ENCODE measurements around the gene CENPN.

The CENPN gene

GRCh38 chr16:80991792-80992430, 15.1 kb upstream of the CENPN start:
- DNase-seq (ENCODE audit: low read depth): no peak

GRCh38 chr16:80992676-80993293, 14.2 kb upstream of the CENPN start:
- DNase-seq (ENCODE audit: low read depth): no peak

- DNase-seq (ENCODE audit: low read depth): no peak
Measured at GRCh38 chr16:80993307-80993706, 13.7 kb upstream of the CENPN start.

- no peak for DNase-seq (ENCODE audit: low read depth)
Measured at GRCh38 chr16:80993834-80994233, 13.2 kb upstream of the CENPN start.

- DNase-seq (ENCODE audit: low read depth): no peak
Measured at GRCh38 chr16:80994451-80994850, 12.6 kb upstream of the CENPN start.

- DNase-seq (ENCODE audit: low read depth): no peak
Measured at GRCh38 chr16:80996688-80997138, 10.3 kb upstream of the CENPN start.

GRCh38 chr16:80997139-80997798, 9.7 kb upstream of the CENPN start:
- DNase-seq (ENCODE audit: low read depth): no peak

GRCh38 chr16:80997964-80998620, 8.9 kb upstream of the CENPN start:
- DNase-seq (ENCODE audit: low read depth): no peak

GRCh38 chr16:81000873-81001272, 6.1 kb upstream of the CENPN start:
- DNase-seq (ENCODE audit: low read depth): no peak

- DNase-seq (ENCODE audit: low read depth): no peak
Measured at GRCh38 chr16:81001330-81001729, 5.7 kb upstream of the CENPN start.

GRCh38 chr16:81003064-81003463, 4.0 kb upstream of the CENPN start:
- no peak for DNase-seq (ENCODE audit: low read depth)

- DNase-seq (ENCODE audit: low read depth): no peak
Measured at GRCh38 chr16:81003610-81004460, 3.2 kb upstream of the CENPN start.

GRCh38 chr16:81004646-81005353, 2.2 kb upstream of the CENPN start:
- no peak for DNase-seq (ENCODE audit: low read depth)

- DNase-seq (ENCODE audit: low read depth): no peak
Measured at GRCh38 chr16:81005610-81006161, 1.3 kb upstream of the CENPN start.

GRCh38 chr16:81006211-81006812, 702 bp upstream of the CENPN start:
- DNase-seq (ENCODE audit: low read depth): peak; percentile 29

GRCh38 chr16:81008505-81008789, 1.4 kb downstream of the CENPN start:
- DNase-seq (ENCODE audit: low read depth): no peak

GRCh38 chr16:81012974-81013373, 6.0 kb downstream of the CENPN start:
- DNase-seq (ENCODE audit: low read depth): no peak

- no peak for DNase-seq (ENCODE audit: low read depth)
Measured at GRCh38 chr16:81014672-81015071, 7.7 kb downstream of the CENPN start.

- no peak for DNase-seq (ENCODE audit: low read depth)
Measured at GRCh38 chr16:81018496-81018895, 11.5 kb downstream of the CENPN start.

- DNase-seq (ENCODE audit: low read depth): no peak
Measured at GRCh38 chr16:81026429-81026828, 19.4 kb downstream of the CENPN start.
